ENCODE results near the gene ITPK1. TPM values are rescaled to one million over a fixed set of nuclear protein-coding genes. Genes with fewer than 3 reads are reported as not detected.
"Not testable (repeated sequence)": the region's sequence is repeated elsewhere in the genome, so short reads cannot be mapped to it uniquely, and the experiment has no call there.

Gene ITPK1
- total RNA-seq, 1 experiment from 2014 or later: 66.2 TPM

- Histone ChIP-seq H3K27ac (ENCODE audit: low read length) (no peak overlapping the region), H3K27me3 (ENCODE audit: low read length) (no peaks in the 10 kb centered on the region), H3K9ac (ENCODE audit: low read length) (no peak overlapping the region), H3K4me1 (ENCODE audit: insufficient read depth, low read length) (peaks cover 14% of the 10 kb centered on the region), H3K4me2 (ENCODE audit: low read length) (no peak overlapping the region), H3K79me2 (ENCODE audit: low read length) (no peaks in the 10 kb centered on the region), H3K9me2 (replicated peaks; ENCODE audit: low read length) (no peaks in the 10 kb centered on the region), H3F3A (ENCODE audit: low read length, unreplicated experiment) (no peaks in the 10 kb centered on the region), H3K9me3 (ENCODE audit: low read length) (no peaks in the 10 kb centered on the region), H4K20me1 (ENCODE audit: low read length) (no peaks in the 10 kb centered on the region), H3K36me3 (ENCODE audit: low read depth, low read length) (no peaks in the 10 kb centered on the region), H3K4me3 (ENCODE audit: low read length) (no peak overlapping the region), H2AFZ (ENCODE audit: low read length) (no peak overlapping the region)
- ChIA-PET POLR2A (ENCODE audit: unreplicated experiment) (no interaction called here), CTCF (interaction anchor here (0.6 to 1.1 kb wide), 5 partner anchors 28 to 471 kb away, joined by 3 to 8 read pairs (median 5); no protein-coding TSS in a partner anchor)
- intact Hi-C loops (cut with micrococcal nuclease): no loop called here
- TF ChIP-seq, protein P1, sequence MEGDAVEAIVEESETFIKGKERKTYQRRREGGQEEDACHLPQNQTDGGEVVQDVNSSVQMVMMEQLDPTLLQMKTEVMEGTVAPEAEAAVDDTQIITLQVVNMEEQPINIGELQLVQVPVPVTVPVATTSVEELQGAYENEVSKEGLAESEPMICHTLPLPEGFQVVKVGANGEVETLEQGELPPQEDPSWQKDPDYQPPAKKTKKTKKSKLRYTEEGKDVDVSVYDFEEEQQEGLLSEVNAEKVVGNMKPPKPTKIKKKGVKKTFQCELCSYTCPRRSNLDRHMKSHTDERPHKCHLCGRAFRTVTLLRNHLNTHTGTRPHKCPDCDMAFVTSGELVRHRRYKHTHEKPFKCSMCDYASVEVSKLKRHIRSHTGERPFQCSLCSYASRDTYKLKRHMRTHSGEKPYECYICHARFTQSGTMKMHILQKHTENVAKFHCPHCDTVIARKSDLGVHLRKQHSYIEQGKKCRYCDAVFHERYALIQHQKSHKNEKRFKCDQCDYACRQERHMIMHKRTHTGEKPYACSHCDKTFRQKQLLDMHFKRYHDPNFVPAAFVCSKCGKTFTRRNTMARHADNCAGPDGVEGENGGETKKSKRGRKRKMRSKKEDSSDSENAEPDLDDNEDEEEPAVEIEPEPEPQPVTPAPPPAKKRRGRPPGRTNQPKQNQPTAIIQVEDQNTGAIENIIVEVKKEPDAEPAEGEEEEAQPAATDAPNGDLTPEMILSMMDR (conservative IDR thresholded peaks at IDR 0.05; ENCODE audit: low read depth, low read length): peak; percentile 57
- no peak for TF ChIP-seq EZH2 (IDR thresholded peaks at IDR 0.05; ENCODE audit: low read length, unreplicated experiment)
- TF ChIP-seq EZH2phosphoT487 (IDR thresholded peaks at IDR 0.05; ENCODE audit: borderline replicate concordance, low read length): no peak
- no TSS peak for BruUV-seq (replicated peaks)
- ATAC-seq (peak; percentile 76; the same call in 1 of the 2 replicates), DNase-seq (peak; percentile 64)
Measured at GRCh38 chr14:93160353-93160801, 44.7 kb upstream of the ITPK1 start.

DNA sequence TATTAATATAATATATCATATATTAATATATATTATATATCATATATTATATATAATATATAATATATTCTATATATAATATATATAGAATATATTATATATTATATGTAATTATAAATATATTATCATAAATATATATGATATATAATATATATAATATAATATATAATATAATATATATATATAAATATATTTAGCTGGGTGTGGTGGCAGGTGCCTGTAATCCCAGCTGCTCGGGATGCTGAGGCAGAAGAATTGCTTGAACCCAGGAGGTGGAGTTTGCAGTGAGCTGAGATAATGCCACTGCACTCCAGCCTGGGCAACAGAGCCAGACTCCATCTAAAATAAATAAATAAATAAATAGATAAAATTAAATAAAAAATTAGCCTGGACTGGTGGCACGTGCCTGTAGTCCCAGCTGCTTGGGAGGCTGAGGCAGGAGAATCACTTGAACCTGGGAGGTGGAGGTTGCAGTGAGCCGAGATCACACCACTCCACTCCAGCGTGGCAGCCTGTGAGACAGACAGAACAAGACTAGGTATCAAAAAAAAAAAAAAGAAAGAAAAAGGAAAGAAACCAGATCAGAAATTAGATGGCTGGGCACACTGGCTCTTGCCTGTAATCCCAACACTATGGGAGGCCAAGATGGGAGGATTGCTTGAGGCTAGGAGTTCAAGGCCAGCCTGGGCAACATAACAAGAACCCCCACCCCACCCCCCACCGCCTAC is 44.1 kb upstream of the ITPK1 start:
- H3K4me2 ChIP-seq (ENCODE audit: low read length): 0 out of 2 replicates have a peak overlapping the region, but pooled peaks have one; percentile 37
- H4K20me1 ChIP-seq (ENCODE audit: low read length); H3K27me3 ChIP-seq (ENCODE audit: low read length); BruUV-seq (replicated peaks); intact Hi-C loops (cut with micrococcal nuclease); DNase-seq; H3K36me3 ChIP-seq (ENCODE audit: low read depth, low read length); POLR2A ChIA-PET (ENCODE audit: unreplicated experiment); H3K9ac ChIP-seq (ENCODE audit: low read length); H3K9me3 ChIP-seq (ENCODE audit: low read length); H2AFZ ChIP-seq (ENCODE audit: low read length); H3K9me2 ChIP-seq (replicated peaks; ENCODE audit: low read length); H3K4me3 ChIP-seq (ENCODE audit: low read length); H3K79me2 ChIP-seq (ENCODE audit: low read length); H3K27ac ChIP-seq (ENCODE audit: low read length); H3F3A ChIP-seq (ENCODE audit: low read length, unreplicated experiment); ATAC-seq: not testable (repeated sequence)
- CTCF ChIA-PET: interaction anchor here (0.6 to 1.1 kb wide), 5 partner anchors 28 to 472 kb away, joined by 3 to 8 read pairs (median 5); no protein-coding TSS in a partner anchor
- H3K4me1 ChIP-seq (ENCODE audit: insufficient read depth, low read length): peaks cover 17% of the 10 kb centered on the region

DNA sequence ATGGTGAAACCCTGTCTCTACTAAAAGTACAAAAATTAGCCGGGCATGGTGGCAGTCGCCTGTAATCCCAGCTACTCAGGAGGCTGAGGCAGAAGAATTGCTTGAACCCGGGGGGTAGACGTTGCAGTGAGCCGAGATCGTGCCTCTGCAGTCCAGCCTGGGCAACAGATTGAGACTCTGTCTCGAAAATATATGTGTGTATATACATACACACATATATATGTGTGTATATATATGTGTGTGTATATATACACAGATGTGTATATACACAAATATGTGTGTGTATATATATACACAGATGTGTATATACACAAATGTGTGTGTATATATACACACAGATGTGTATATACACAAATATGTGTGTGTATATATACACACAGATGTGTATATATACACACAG is 42.6 kb upstream of the ITPK1 start:
- BruUV-seq (replicated peaks); H3K4me3 ChIP-seq (ENCODE audit: low read length); H3K36me3 ChIP-seq (ENCODE audit: low read depth, low read length); CTCF ChIA-PET; H3K27me3 ChIP-seq (ENCODE audit: low read length); H3K9ac ChIP-seq (ENCODE audit: low read length); ATAC-seq; H3F3A ChIP-seq (ENCODE audit: low read length, unreplicated experiment); H2AFZ ChIP-seq (ENCODE audit: low read length); H3K9me3 ChIP-seq (ENCODE audit: low read length); DNase-seq; H3K79me2 ChIP-seq (ENCODE audit: low read length); H3K27ac ChIP-seq (ENCODE audit: low read length); intact Hi-C loops (cut with micrococcal nuclease); H3K4me2 ChIP-seq (ENCODE audit: low read length); H3K9me2 ChIP-seq (replicated peaks; ENCODE audit: low read length); POLR2A ChIA-PET (ENCODE audit: unreplicated experiment); H4K20me1 ChIP-seq (ENCODE audit: low read length): not testable (repeated sequence)
- H3K4me1 ChIP-seq (ENCODE audit: insufficient read depth, low read length): peaks cover 17% of the 10 kb centered on the region

Data from PC-3 (cell line).